GM21619 (cell line): ENCODE results near the gene UNK.
A peak's percentile ranks its signal among the peaks of the same experiment; 100 is the strongest.

Experiments
- ATAC-seq: cut with Tn5 transposase; IDR thresholded peaks from one replicate; pipeline ENCODE4 v1.9.1; 2021; ENCODE audit not compliant: unreplicated experiment

The UNK gene

GRCh38 chr17:75818326-75818885, 33.8 kb downstream of the UNK start:
- no peak for ATAC-seq

- ATAC-seq: no peak
Observed at GRCh38 chr17:75819116-75819515, 34.5 kb downstream of the UNK start.

DNA sequence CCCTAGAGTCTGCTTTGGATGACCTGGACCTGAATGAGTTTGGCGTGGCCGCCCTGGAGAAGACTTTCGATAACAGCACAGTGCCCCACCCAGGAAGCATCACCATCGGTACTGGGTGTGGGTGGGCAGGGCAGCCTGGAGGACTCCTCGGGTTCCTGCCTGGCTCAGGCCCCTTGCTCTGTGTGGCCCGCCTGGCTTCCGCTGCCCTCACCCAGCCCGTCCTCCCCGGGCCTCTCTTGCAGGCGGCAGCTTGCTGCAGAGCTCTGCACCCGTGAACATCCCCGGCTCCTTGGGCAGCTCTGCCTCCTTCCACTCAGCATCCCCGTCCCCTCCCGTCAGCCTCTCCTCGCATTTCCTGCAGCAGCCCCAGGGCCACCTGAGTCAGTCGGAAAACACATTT, 35.1 kb downstream of the UNK start:
- no peak for ATAC-seq

GRCh38 chr17:75820094-75821080, 35.8 kb downstream of the UNK start:
- no peak for ATAC-seq

DNA sequence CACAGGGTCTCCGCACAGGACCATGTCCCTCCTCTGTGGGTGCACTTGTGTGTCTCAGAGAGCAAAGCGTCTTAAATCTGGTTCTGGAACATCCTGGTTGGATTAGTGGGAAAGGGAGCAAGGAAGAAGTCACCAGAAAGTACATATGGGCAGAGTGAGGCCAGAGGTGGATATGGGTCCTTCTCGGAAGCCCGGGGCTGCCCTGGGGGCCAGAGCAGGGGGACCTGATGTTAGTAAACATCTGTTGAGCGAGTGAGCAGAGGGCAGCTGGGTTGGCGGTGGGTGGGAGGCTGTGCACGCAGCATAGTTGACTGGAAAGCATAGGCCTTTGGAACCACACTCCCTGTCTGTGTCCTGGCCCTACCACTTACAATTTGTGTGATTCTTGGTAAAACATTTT, 36.9 kb downstream of the UNK start:
- ATAC-seq: no peak

DNA sequence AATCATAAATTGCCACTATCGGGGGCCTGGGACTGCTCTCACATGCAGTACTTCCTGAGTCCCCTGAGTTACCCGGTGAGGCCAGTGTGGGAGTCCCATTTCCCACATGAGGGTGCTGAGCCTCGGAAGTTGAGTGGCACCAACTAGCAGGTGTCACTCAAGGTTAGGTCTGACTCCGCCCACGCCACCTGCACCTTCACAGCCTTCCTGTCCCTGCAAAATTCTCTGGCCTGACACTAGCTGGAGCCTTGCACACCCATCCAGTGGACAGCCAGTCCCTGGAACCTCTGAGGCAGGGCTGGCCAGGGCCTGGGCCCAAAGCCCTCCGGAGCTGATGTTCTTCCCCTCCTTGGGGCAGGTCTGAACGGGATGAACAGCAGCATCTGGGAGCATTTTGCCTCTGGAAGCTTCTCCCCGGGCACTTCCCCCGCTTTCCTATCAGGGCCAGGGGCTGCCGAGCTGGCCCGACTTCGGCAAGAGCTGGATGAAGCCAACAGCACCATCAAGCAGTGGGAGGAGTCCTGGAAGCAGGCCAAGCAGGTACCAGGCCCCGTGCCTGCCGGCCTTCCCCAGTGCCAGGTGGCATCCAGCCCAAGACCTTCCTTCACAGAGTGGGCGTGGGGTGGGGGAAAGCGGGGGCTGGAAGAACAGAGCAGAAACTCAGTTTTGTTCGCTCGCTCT, 37.7 kb downstream of the UNK start:
- ATAC-seq: no peak

DNA sequence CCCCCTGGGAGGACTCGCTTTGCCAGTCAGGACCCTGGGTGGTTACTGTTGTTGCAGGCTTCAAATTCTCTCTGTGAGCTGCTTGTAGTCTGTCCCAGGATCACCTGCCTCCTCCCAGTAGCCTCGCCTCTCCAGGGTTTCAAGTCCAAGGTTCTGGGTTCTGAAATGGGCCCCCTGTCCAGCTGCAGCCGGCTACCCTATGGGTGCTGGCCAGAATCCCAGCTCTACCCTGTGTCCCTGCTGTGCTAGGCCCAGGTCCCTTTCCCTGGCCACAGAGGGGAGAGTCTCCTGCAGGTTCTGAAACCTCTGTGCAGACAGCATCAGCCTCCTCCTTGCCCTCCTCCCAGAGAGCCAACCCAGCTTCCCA, 38.2 kb downstream of the UNK start:
- no peak for ATAC-seq

GRCh38 chr17:75823257-75824041, 38.8 kb downstream of the UNK start:
- no peak for ATAC-seq

- ATAC-seq: no peak
Observed at GRCh38 chr17:75824050-75824552, 39.5 kb downstream of the UNK start.

- ATAC-seq: no peak
Observed at GRCh38 chr17:75824666-75825065, 40.1 kb downstream of the UNK start.

GRCh38 chr17:75825149-75825552, 40.5 kb downstream of the UNK start:
- ATAC-seq: no peak

DNA sequence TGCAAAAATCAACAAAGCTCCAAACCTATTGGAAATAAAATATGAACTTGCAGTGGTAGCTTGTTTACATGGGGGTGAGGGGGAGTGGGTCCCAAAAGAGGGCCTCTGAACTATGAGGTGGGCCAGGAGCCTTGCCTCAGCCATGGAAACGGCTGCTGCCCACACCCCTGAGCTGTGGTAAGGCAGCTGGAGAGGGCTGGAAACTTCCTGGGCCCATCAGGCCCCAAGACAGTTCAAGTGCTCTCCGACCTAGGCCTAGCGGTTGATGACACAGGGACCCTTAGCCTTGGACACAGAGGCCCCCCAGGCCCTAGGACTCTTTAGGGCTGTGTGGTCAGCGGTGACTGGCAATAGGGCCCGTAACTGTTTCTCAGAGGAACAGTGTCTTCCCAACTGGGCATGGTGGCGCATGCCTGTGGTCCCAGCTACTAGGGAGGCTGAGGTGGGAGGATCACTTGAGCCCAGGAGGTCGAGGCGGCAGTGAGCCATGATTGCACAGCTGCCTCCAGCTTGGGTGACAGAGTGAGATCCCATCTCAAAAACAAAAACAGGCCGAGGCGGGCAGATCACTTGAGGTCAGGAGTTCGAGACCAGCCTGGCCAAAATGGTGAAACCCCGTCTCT, 41.3 kb downstream of the UNK start:
- ATAC-seq: no peak

DNA sequence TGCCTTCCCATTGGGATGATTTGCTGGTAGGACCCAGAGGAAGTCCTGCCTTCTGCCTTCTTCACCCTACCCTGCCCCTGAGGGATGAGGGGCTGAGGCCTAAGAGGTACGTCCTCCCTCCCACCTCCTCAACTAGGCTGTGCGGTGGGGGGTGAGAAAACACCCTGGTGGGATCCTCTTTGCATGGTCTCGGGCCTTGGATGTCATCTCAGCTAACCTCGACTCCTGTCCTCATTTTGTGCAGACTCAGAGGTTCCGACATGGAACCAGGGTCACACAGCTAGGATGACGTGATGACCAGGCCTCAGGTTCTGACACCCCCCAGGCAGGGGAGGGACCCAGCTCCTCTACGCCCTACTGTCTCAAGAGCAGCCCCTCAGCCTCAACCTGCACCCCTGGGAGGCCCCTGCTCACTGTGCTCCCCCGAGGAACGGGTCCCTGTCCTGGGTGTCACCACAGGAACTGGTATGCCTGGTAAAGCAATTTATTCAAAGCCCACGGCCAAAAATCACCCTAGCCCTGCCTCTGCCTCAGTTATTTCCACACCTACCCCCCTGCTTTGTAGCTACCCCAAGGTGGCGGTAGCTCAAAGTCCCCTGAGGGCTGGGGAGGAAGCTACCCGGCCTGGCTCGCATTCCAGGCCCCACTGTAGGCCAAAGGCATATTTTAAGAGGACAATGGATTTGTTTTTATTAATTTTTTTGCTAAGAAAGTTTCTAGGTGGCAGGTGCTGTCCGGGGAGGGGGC, 42.1 kb downstream of the UNK start:
- ATAC-seq: no peak

DNA sequence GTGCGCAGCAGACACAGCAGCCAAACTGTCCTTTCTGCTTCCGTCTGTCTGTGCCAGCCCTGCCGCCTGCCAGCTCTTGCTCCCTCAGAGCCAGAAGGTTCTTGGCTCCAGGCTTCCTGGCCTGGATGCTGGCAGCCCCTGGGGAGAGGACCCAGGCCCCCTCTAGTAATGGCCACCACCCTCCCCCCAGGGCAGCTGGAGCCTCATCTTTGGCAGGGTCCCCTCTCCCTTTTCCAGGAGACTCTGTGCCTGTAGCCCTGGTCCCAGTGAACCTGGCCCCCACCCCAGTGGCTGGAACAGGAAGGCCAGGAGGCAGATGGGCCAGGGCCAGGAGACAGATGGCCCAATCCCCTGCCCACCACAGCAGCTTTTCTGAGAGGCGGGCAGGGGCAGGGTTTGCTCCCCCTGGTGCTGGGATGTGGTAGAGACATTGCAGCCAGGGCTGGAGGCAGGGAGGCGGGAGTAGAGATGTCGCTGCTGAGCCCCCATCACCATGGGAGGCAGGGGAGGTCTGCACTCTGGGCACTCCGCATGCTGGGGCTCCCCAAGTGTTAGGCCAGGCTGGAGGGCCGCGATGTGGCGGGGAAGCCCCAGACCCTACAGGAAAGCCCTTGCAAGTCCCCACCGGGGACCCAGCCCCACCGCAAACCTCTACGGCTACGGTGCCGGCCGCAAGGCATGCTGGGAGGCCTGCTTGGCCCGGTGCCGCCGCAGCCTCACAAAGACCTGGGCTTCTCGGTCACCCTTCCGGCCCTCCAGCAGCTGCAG, 42.9 kb downstream of the UNK start:
- peak; percentile 39 for ATAC-seq

DNA sequence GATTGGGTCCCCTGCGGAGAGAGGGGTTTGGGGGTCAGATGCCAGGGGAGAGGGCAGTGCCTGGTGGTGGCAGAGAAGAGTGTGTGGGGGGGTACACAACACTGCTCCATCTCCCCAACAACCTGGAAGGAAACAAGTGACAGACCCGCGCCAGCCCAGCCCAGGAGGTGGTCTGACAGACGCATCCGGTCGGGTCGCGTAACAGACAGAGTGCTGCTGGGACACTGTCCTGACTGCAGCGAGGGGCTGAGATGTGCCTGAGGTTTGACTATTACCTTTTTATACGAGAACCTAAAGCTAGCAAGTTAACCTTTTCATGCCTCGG, 43.4 kb downstream of the UNK start:
- peak; percentile 3 for ATAC-seq

- ATAC-seq: no peak
Observed at GRCh38 chr17:75828741-75829140, 44.1 kb downstream of the UNK start.

GRCh38 chr17:75829747-75830146, 45.1 kb downstream of the UNK start:
- ATAC-seq: no peak

- ATAC-seq: no peak
Observed at GRCh38 chr17:75830164-75831031, 45.8 kb downstream of the UNK start.
